Mesenchymal stem cell (in vitro differentiated cells and primary cell): ENCODE measurements around the gene DHODH.

ENCODE experiments used
- DNase-seq: peaks from one replicate; pipeline ENCODE4 v3.0.0-alpha.2; 2013
- H2AFZ ChIP-seq: one replicate; pipeline ENCODE4 v1.6.1; 2013; ENCODE audit warnings: low read depth, mild to moderate bottlenecking, control low read depth, inconsistent platforms, low read length, moderate library complexity
- H2AK5ac ChIP-seq: 2 replicates; pipeline ENCODE4 v1.6.1; 2013; ENCODE audit warnings: low read length, moderate library complexity, mild to moderate bottlenecking, inconsistent platforms; ENCODE audit not compliant: severe bottlenecking
- H2BK120ac ChIP-seq: one replicate; pipeline ENCODE4 v1.6.1; 2013; ENCODE audit warnings: low read depth, mild to moderate bottlenecking, inconsistent platforms, low read length, moderate library complexity
- H2BK12ac ChIP-seq, 2 experiments: one replicate each; pipeline ENCODE4 v1.6.1; 2013; ENCODE audit warnings: inconsistent platforms in 2 of 2, low read length in 2 of 2, mild to moderate bottlenecking in 2 of 2, moderate library complexity in 2 of 2, control low read depth in 1 of 2
- H2BK15ac ChIP-seq: one replicate; pipeline ENCODE4 v1.6.1; 2013; ENCODE audit warnings: mild to moderate bottlenecking, low read depth, inconsistent platforms; ENCODE audit not compliant: poor library complexity, severe bottlenecking
- H2BK5ac ChIP-seq: 2 replicates; pipeline ENCODE4 v1.6.1; 2013; ENCODE audit warnings: low read depth, mild to moderate bottlenecking, low read length, control low read depth, inconsistent platforms; ENCODE audit not compliant: poor library complexity, severe bottlenecking
- H3K14ac ChIP-seq, 2 experiments: one replicate each; pipeline ENCODE4 v1.6.1; 2013; ENCODE audit warnings: inconsistent platforms in 2 of 2, low read length in 2 of 2, control low read depth in 1 of 2, mild to moderate bottlenecking in 1 of 2, moderate library complexity in 1 of 2
- H3K18ac ChIP-seq, 2 experiments: one replicate each; pipeline ENCODE4 v1.6.1; 2013; ENCODE audit warnings: inconsistent platforms in 2 of 2, low read length in 2 of 2, control low read depth in 1 of 2, low read depth in 1 of 2, mild to moderate bottlenecking in 1 of 2
- H3K23ac ChIP-seq, 2 experiments: one replicate each; pipeline ENCODE4 v1.6.1; 2013; ENCODE audit warnings: inconsistent platforms in 2 of 2, low read length in 2 of 2, mild to moderate bottlenecking in 2 of 2, moderate library complexity in 2 of 2, control low read depth in 1 of 2
- H3K27ac ChIP-seq: 2 replicates; pipeline ENCODE4 v1.5.1; 2013; ENCODE audit warnings: mild to moderate bottlenecking, moderate library complexity, low read length, control low read depth, inconsistent platforms; ENCODE audit not compliant: poor library complexity, severe bottlenecking
- H3K27me3 ChIP-seq, 2 experiments: 2 replicates each; pipeline versions ENCODE4 v1.6.1 to v1.7.0; 2013; ENCODE audit warnings: low read length in 2 of 2, mild to moderate bottlenecking in 2 of 2, moderate library complexity in 2 of 2, control low read depth in 1 of 2, inconsistent platforms in 1 of 2; ENCODE audit not compliant: control insufficient read depth in 1 of 2, insufficient read depth in 1 of 2
- H3K36me3 ChIP-seq, 2 experiments: 2 replicates each; pipeline versions ENCODE4 v1.6.1 to v1.7.0; 2013; ENCODE audit warnings: low read length in 2 of 2, control low read depth in 1 of 2, inconsistent platforms in 1 of 2, low read depth in 1 of 2, mild to moderate bottlenecking in 1 of 2; ENCODE audit not compliant: insufficient read depth in 2 of 2, control insufficient read depth in 1 of 2
- H3K4ac ChIP-seq, 2 experiments: one replicate each; pipeline ENCODE4 v1.6.1; 2013; ENCODE audit warnings: inconsistent platforms in 2 of 2, low read length in 2 of 2, mild to moderate bottlenecking in 2 of 2, moderate library complexity in 2 of 2, control low read depth in 1 of 2, low read depth in 1 of 2
- H3K4me1 ChIP-seq: 2 replicates; pipeline ENCODE4 v1.6.1; 2013; ENCODE audit warnings: low read depth, low read length, control low read depth; ENCODE audit not compliant: control insufficient read depth, insufficient read depth
- H3K4me2 ChIP-seq: 2 replicates; pipeline ENCODE4 v1.6.1; 2013; ENCODE audit warnings: low read length, mild to moderate bottlenecking, inconsistent platforms; ENCODE audit not compliant: poor library complexity, severe bottlenecking
- H3K4me3 ChIP-seq, 2 experiments: 2 replicates each; pipeline versions ENCODE4 v1.5.1 to v1.7.0; 2013; ENCODE audit warnings: low read length in 2 of 2, mild to moderate bottlenecking in 2 of 2, control low read depth in 1 of 2, low read depth in 1 of 2; ENCODE audit not compliant: insufficient read depth in 1 of 2
- H3K79me1 ChIP-seq: replicated peaks from 2 replicates; pipeline ENCODE4 v1.6.1; 2013; ENCODE audit warnings: mild to moderate bottlenecking, control low read depth, low read length, inconsistent platforms; ENCODE audit not compliant: poor library complexity, severe bottlenecking
- H3K9ac ChIP-seq: 2 replicates; pipeline ENCODE4 v1.7.0; 2013; ENCODE audit warnings: mild to moderate bottlenecking, low read length, moderate library complexity
- H3K9me3 ChIP-seq: 2 replicates; pipeline ENCODE4 v1.7.0; 2013; ENCODE audit warnings: mild to moderate bottlenecking, low read length; ENCODE audit not compliant: control insufficient read depth
- H4K8ac ChIP-seq: one replicate; pipeline ENCODE4 v1.6.1; 2013; ENCODE audit warnings: inconsistent platforms, mild to moderate bottlenecking, low read length, moderate library complexity
- H4K91ac ChIP-seq: one replicate; pipeline ENCODE4 v1.6.1; 2013; ENCODE audit warnings: mild to moderate bottlenecking, low read length, inconsistent platforms
- WGBS: methylation state at CpG from one replicate; pipeline ENCODE4 v1.1.7; 2013; ENCODE audit warnings: mixed read lengths; 5-methylcytosine and 5-hydroxymethylcytosine counted together

The DHODH gene

DNA sequence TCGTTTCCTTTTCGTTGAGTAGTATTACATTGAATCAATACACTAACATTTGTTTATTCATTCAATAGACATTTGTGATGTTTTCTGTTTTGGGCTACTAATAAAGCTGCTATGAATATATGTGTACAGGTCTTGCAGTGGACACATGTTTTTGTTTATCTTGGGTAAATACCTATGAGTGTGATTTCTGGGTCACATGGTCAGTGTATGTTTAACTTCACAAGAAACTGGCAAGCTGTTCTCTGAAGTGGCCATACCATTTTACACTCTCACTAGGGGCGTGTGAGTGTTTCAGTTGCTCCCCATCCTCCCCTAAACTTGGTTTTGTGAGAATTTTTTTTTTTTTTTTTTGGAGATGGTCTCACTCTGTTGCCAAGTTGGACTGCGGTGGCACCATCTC lies 43.3 kb upstream of the DHODH start:
- no peaks in the 10 kb centered on the region for H3K4me1 ChIP-seq
- H2AK5ac ChIP-seq: no peak overlapping the region
- no peaks in the 10 kb centered on the region for H3K79me1 ChIP-seq
- H2BK5ac ChIP-seq: no peak overlapping the region
- no peaks in the 10 kb centered on the region for H3K36me3 ChIP-seq
- no peak overlapping the region for H4K8ac ChIP-seq
- no peaks in the 10 kb centered on the region for H3K9me3 ChIP-seq
- 89% methylated on average over 1 of the region's 4 CpGs for WGBS
- H3K14ac ChIP-seq: no peak overlapping the region
- no peak overlapping the region for H2AFZ ChIP-seq
- no peak overlapping the region for H3K9ac ChIP-seq
- H3K4me2 ChIP-seq: no peak overlapping the region
- H2BK120ac ChIP-seq: no peak overlapping the region
- H3K27ac ChIP-seq: no peak overlapping the region
- H3K18ac ChIP-seq: no peak overlapping the region
- H4K91ac ChIP-seq: no peak overlapping the region
- H3K4me3 ChIP-seq: no peak overlapping the region
- no peak overlapping the region for H3K23ac ChIP-seq
- H3K27me3 ChIP-seq: no peaks in the 10 kb centered on the region
- no peak overlapping the region for H3K4ac ChIP-seq
- no peak overlapping the region for H2BK15ac ChIP-seq
- no peak overlapping the region for H2BK12ac ChIP-seq
- no peak for DNase-seq

DNA sequence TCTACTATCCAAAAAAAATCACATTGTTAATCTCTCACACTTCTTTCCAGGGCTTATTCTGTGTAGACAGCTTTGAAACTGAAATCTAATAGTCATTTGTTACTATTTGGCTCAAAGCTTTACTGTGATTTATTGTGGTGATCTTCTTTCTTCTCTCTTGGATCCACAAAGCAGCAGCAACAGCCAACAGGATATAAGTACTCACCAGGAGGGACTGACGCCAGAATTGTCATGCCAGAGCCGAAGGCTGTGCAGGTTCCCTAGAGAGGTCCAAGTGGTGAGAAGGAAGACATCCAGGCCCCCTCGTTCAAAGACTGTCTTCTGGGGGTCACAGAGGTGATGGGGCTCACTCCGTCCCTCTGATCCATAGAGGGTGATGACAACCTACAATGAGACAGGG lies 41.6 kb upstream of the DHODH start:
- Histone ChIP-seq H3K9me3 (no peaks in the 10 kb centered on the region), H3K4me3 (no peak overlapping the region), H4K91ac (no peak overlapping the region), H3K18ac (no peak overlapping the region), H3K36me3 (no peaks in the 10 kb centered on the region), H3K27ac (no peak overlapping the region), H3K79me1 (no peaks in the 10 kb centered on the region), H3K23ac (no peak overlapping the region), H3K14ac (no peak overlapping the region), H2BK12ac (no peak overlapping the region), H2BK5ac (no peak overlapping the region), H3K4me1 (no peaks in the 10 kb centered on the region), H2AFZ (no peak overlapping the region), H3K27me3 (no peaks in the 10 kb centered on the region), H2BK120ac (no peak overlapping the region), H3K4ac (no peak overlapping the region), H4K8ac (no peak overlapping the region), H3K4me2 (no peak overlapping the region), H2BK15ac (no peak overlapping the region), H3K9ac (no peak overlapping the region), H2AK5ac (no peak overlapping the region)
- 51% methylated on average over 3 of the region's 4 CpGs for WGBS
- no peak for DNase-seq

DNA sequence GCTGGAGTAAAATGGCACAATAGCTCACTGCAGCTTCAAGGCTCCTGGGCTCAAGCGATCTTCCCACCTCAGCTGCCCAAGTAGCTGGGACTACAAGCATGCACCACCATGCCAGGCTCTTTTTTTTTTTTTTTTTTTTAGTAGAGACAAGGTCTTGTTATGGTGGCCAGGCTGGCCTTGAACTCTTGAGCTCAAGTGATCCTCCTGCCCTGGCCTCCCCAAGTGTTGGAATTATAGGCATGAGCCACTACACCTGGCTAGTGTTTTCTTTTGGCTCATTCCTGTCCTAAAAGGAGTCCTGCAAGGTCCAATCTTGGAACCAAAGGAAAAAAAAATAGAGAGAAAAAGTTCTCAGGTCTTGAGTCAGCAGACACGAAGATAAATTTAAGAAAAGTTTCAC lies 39.2 kb upstream of the DHODH start:
- Histone ChIP-seq H3K4ac (no peak overlapping the region), H4K8ac (no peak overlapping the region), H2BK120ac (no peak overlapping the region), H3K4me3 (no peak overlapping the region), H2AFZ (no peak overlapping the region), H2AK5ac (no peak overlapping the region), H4K91ac (no peak overlapping the region), H2BK5ac (no peak overlapping the region), H3K79me1 (no peaks in the 10 kb centered on the region), H3K9ac (no peak overlapping the region), H3K4me2 (no peak overlapping the region), H3K18ac (no peak overlapping the region), H3K27me3 (no peaks in the 10 kb centered on the region), H2BK12ac (no peak overlapping the region), H3K14ac (no peak overlapping the region), H3K36me3 (no peaks in the 10 kb centered on the region), H3K9me3 (no peaks in the 10 kb centered on the region), H3K27ac (no peak overlapping the region), H3K4me1 (peaks cover under 1% of the 10 kb centered on the region), H3K23ac (no peak overlapping the region), H2BK15ac (no peak overlapping the region)
- DNase-seq: no peak
- WGBS: 84% methylated on average over 1 of the region's 2 CpGs

DNA sequence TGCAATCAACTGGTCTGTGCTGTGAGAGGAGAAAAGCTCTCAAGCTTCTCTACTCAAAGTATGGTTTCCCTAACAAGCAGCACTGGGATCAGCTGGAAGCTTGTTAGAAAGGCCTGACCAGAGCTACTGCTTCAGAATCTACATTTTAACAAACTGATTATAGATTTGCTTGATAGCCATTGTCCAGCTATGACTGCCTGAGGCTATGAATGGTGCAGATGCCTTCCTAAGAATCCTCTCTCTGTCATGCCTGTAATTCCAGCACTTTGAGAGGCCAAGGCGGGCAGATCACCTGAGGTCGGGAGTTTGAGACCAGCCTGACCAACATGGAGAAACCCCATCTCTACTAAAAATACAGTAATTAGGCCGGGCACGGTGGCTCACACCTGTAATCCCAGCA lies 37.0 kb upstream of the DHODH start:
- 95% methylated on average over 4 of the region's 4 CpGs for WGBS
- Histone ChIP-seq H3K36me3 (no peaks in the 10 kb centered on the region), H3K9ac (no peak overlapping the region), H3K4me3 (no peak overlapping the region), H2AFZ (no peak overlapping the region), H3K9me3 (no peaks in the 10 kb centered on the region), H4K8ac (no peak overlapping the region), H4K91ac (no peak overlapping the region), H3K27ac (no peak overlapping the region), H3K14ac (no peak overlapping the region), H3K23ac (no peak overlapping the region), H3K18ac (no peak overlapping the region), H2BK15ac (no peak overlapping the region), H2BK12ac (no peak overlapping the region), H3K4me1 (peaks cover 1% of the 10 kb centered on the region), H2BK120ac (no peak overlapping the region), H3K79me1 (no peaks in the 10 kb centered on the region), H3K4ac (no peak overlapping the region), H2BK5ac (no peak overlapping the region), H2AK5ac (no peak overlapping the region), H3K4me2 (no peak overlapping the region), H3K27me3 (no peaks in the 10 kb centered on the region)
- no peak for DNase-seq
